Lower lobe of right lung (tissue), 2 donors: ENCODE results near the gene NEURL1. TPM values are rescaled to one million over a fixed set of nuclear protein-coding genes. Genes with fewer than 3 reads are reported as not detected.
A peak's percentile ranks its signal among the peaks of the same experiment; 100 is the strongest.

Source experiments
- ATAC-seq, 2 donors: fragments of 200-7000 bp; cut with Tn5 transposase; one replicate each; pipeline ENCODE4 v1.9.1; 2020 to 2022; ENCODE audit warnings: mild to moderate bottlenecking in 2 of 2, moderate library complexity in 2 of 2
- DNase-seq: peaks from one replicate; pipeline ENCODE4 v3.0.0-alpha.2; 2020
- H3K27ac ChIP-seq: fragments of 200-600 bp; one replicate; pipeline ENCODE4 v1.8.0; 2022
- H3K27me3 ChIP-seq: fragments of 200-600 bp; one replicate; pipeline ENCODE4 v1.8.0; 2022; ENCODE audit warnings: low read depth
- H3K36me3 ChIP-seq: fragments of 200-600 bp; one replicate; pipeline ENCODE4 v1.8.0; 2022; ENCODE audit warnings: mild to moderate bottlenecking
- H3K4me1 ChIP-seq: fragments of 200-600 bp; one replicate; pipeline ENCODE4 v1.8.0; 2022
- H3K4me3 ChIP-seq: fragments of 200-600 bp; one replicate; pipeline ENCODE4 v1.8.0; 2022; ENCODE audit warnings: mild to moderate bottlenecking
- H3K9me3 ChIP-seq: fragments of 200-600 bp; one replicate; pipeline ENCODE4 v1.8.0; 2022
- CTCF ChIP-seq: fragments of 200-600 bp; IDR thresholded peaks from one replicate; pipeline ENCODE4 v1.8.0; 2022; ENCODE audit warnings: antibody characterized with exemption, mild to moderate bottlenecking
- intact Hi-C: fragments of 100-400 bp; cut with DNase I; formaldehyde crosslinking; loops from one replicate; pipeline ENCODE4 v1.11.0; 2022
- long read RNA-seq: library from polyadenylated mRNA; unstranded; transcript quantifications from one replicate; pipeline ENCODE4 v2.0.0, GENCODE V29; 2021
- total RNA-seq: library from RNA; stranded (reverse); fragmentation: NEBNext Ultra II Directional; extraction: Animal tissue kit (Norgen Biotek cat#: 25700); gene quantifications from one replicate; pipeline ENCODE4 v1.2.1, GENCODE V29; 2021
- donor health status: DM: no; HTN: yes; CAD: no; lungs with severe emphysema.

The NEURL1 gene, protein sequence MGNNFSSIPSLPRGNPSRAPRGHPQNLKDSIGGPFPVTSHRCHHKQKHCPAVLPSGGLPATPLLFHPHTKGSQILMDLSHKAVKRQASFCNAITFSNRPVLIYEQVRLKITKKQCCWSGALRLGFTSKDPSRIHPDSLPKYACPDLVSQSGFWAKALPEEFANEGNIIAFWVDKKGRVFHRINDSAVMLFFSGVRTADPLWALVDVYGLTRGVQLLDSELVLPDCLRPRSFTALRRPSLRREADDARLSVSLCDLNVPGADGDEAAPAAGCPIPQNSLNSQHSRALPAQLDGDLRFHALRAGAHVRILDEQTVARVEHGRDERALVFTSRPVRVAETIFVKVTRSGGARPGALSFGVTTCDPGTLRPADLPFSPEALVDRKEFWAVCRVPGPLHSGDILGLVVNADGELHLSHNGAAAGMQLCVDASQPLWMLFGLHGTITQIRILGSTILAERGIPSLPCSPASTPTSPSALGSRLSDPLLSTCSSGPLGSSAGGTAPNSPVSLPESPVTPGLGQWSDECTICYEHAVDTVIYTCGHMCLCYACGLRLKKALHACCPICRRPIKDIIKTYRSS
- 0.95 TPM for total RNA-seq
- long read RNA-seq, partial matches to known transcripts = 4 of 8 reads
- long read RNA-seq, other reads (novel, unspliced or antisense) = 4 of 8 reads

- no peak for TF ChIP-seq CTCF
- Histone ChIP-seq H3K27me3 (peaks cover 35% of the 10 kb centered on the region), H3K4me3 (peak within 1 kb of the TSS; percentile 53), H3K4me1 (peaks cover 17% of the 10 kb centered on the region), H3K36me3 (no peaks in the 10 kb centered on the region), H3K9me3 (no peaks in the 10 kb centered on the region), H3K27ac (no peak within 1 kb of the TSS)
- intact Hi-C loops = no loop called here
- ATAC-seq (peak in 1 of 2 donors; percentile 16), DNase-seq (no peak)
These were observed at the start of gene NEURL1 for GRCh38 chr10:103493362-103493915. NEURL1 (plus strand) TSS chr10:103493705; CDS start chr10:103494388, 683 bp downstream.

GRCh38 chr10:103444478-103444877, 49.0 kb upstream of the NEURL1 start:
- Histone ChIP-seq H3K27ac (no peak overlapping the region), H3K4me1 (peaks cover 57% of the 10 kb centered on the region), H3K27me3 (no peaks in the 10 kb centered on the region), H3K4me3 (no peak overlapping the region), H3K9me3 (no peaks in the 10 kb centered on the region), H3K36me3 (peaks cover 100% of the 10 kb centered on the region)
- intact Hi-C loops = no loop called here
- DNase-seq (no peak), ATAC-seq (no peak)
- TF ChIP-seq CTCF = no peak

GRCh38 chr10:103445366-103445765, 48.1 kb upstream of the NEURL1 start:
- intact Hi-C loops = no loop called here
- Histone ChIP-seq H3K36me3 (peaks cover 100% of the 10 kb centered on the region), H3K4me1 (peaks cover 66% of the 10 kb centered on the region), H3K27me3 (no peaks in the 10 kb centered on the region), H3K4me3 (no peak overlapping the region), H3K9me3 (no peaks in the 10 kb centered on the region), H3K27ac (peak overlapping the region; percentile 72)
- no peak for ATAC-seq
- DNase-seq = no peak
- TF ChIP-seq CTCF = no peak

DNA sequence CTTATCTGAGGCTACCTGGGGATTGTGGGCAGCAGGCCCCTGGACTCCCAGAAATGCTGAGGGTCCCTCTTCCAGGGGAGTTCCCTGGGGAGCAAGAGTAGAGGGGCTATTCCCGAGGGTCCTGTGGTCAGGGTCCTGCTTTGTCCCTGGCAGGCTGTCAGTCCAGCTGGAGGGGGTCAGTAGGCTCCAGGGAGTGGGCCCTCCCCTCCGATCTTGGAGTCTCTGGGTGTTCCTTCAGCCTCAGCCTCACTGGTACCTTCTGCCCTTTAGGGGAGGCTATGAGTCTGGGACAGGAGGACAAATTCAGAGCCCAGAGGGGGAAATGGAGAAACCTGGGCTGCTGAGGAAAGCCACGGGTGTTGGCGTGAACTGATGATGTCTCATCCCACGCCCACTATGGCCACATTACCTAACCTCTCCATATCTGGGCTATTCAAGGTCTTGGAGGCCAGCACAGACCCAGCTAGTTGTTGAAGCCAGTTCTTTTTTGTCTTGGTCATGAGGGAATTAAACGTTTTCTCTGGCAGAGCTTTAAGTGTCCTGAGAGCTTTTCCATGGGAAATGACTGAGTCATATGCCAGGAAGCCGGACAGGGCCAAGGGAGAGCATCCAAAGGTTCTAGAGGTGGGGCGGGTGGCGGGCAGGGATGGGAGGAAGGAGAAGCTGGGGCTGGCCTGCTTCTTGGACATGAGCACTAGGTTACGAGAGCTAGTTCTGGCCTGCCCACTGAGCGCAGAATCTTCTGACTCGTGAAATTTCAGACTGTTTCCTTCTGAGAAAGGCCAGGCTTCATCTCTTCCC, 47.5 kb upstream of the NEURL1 start:
- H3K36me3 ChIP-seq = peaks cover 96% of the 10 kb centered on the region

More for the DNA sequence above, 47.5 kb upstream of the NEURL1 start:
- Histone ChIP-seq H3K9me3 (no peaks in the 10 kb centered on the region), H3K4me3 (no peak overlapping the region), H3K27ac (peak overlapping the region; percentile 72), H3K27me3 (no peaks in the 10 kb centered on the region), H3K4me1 (peaks cover 71% of the 10 kb centered on the region)
- DNase-seq = no peak
- peak; percentile 39 to 44 for ATAC-seq
- no peak for TF ChIP-seq CTCF
- intact Hi-C loops = no loop called here
